Stomach (tissue), 4 donors: ENCODE measurements around the gene FAM131A.

Experiments used
- EP300 ChIP-seq: sonication (generic); formaldehyde crosslinking; IDR thresholded peaks from one replicate; pipeline ENCODE4 v1.6.1; 2017; ENCODE audit warnings: antibody characterized with exemption
- POLR2A ChIP-seq, 4 donors: fragments of 450-650 bp; IDR thresholded peaks; one replicate each; pipeline ENCODE4 v1.6.1; 2016; ENCODE audit warnings: antibody characterized with exemption in 4 of 4, control low read depth in 2 of 4, mild to moderate bottlenecking in 1 of 4, moderate library complexity in 1 of 4
- POLR2AphosphoS5 ChIP-seq, 3 donors: sonication (generic); formaldehyde crosslinking; IDR thresholded peaks; one replicate each; pipeline ENCODE4 v1.6.1; 2016; ENCODE audit warnings: antibody characterized with exemption in 3 of 3
- TF ChIP-seq, protein P1 (sequence below), 7 experiments: fragments of 450-650 bp in 4 of 7; fragments of 200-600 bp in 3 of 7; sonication (generic) in 3 of 7; IDR thresholded peaks; one replicate each; pipeline ENCODE4 v1.5.1; 2016 to 2019; ENCODE audit warnings: antibody characterized with exemption in 7 of 7, control low read depth in 2 of 7, mild to moderate bottlenecking in 1 of 7

DNA sequence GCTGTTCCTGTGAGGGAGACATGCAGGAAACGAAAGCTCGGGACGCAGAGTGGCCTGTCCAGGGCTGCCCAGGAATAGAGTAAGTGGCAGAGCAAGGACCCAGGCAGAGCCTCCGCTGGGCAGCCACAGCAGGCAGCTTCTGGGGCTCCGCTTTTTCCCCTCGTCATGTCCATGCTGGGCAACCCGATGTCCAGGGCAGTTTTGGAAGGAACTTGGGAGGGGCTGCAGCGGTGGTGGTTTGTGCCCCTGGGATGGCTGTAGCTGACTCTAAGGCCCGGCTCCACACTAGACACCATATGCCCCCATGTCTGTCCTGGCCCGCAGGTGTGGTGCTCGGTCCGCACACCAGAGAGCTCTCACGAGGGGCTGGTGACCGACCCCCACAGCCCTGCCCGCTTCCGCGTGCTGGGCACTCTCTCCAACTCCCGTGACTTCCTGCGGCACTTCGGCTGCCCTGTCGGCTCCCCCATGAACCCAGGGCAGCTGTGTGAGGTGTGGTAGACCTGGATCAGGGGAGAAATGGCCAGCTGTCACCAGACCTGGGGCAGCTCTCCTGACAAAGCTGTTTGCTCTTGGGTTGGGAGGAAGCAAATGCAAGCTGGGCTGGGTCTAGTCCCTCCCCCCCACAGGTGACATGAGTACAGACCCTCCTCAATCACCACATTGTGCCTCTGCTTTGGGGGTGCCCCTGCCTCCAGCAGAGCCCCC is 45.5 kb upstream of the FAM131A start:
- TF ChIP-seq POLR2A (IDR thresholded peaks at IDR 0.05): no peak
- TF ChIP-seq, protein P1, sequence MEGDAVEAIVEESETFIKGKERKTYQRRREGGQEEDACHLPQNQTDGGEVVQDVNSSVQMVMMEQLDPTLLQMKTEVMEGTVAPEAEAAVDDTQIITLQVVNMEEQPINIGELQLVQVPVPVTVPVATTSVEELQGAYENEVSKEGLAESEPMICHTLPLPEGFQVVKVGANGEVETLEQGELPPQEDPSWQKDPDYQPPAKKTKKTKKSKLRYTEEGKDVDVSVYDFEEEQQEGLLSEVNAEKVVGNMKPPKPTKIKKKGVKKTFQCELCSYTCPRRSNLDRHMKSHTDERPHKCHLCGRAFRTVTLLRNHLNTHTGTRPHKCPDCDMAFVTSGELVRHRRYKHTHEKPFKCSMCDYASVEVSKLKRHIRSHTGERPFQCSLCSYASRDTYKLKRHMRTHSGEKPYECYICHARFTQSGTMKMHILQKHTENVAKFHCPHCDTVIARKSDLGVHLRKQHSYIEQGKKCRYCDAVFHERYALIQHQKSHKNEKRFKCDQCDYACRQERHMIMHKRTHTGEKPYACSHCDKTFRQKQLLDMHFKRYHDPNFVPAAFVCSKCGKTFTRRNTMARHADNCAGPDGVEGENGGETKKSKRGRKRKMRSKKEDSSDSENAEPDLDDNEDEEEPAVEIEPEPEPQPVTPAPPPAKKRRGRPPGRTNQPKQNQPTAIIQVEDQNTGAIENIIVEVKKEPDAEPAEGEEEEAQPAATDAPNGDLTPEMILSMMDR (IDR thresholded peaks at IDR 0.05): no peak
- no peak for TF ChIP-seq POLR2AphosphoS5 (IDR thresholded peaks at IDR 0.05)
- TF ChIP-seq EP300: no peak
